OCI-LY3 (cell line): ENCODE measurements around the gene TFPI.
"Not testable (repeated sequence)": the region's sequence is repeated elsewhere in the genome, so short reads cannot be mapped to it uniquely, and the experiment has no call there.

Experiments used
- H2AFZ ChIP-seq: fragments of 200-600, 300-600 bp; shearing (Covaris generic); 2 replicates; pipeline ENCODE4 v1.6.0; 2014; ENCODE audit warnings: antibody characterized with exemption, low read depth, low read length
- H3K27ac ChIP-seq: fragments of 200-600, 300-600 bp; sonication (generic); 2 replicates; pipeline ENCODE4 v1.5.1; 2014; ENCODE audit warnings: mild to moderate bottlenecking, low read length, moderate library complexity, mixed read lengths
- H3K27me3 ChIP-seq: fragments of 200-600, 300-600 bp; sonication (generic); 2 replicates; pipeline ENCODE4 v1.6.1; 2014; ENCODE audit warnings: low read depth, low read length, mixed read lengths
- H3K36me3 ChIP-seq: fragments of 200-600, 300-600 bp; sonication (generic); replicated peaks from 2 replicates; pipeline ENCODE3; 2014; ENCODE audit warnings: low read depth, low read length, mixed read lengths
- H3K4me1 ChIP-seq: fragments of 300-600, 200-600 bp; sonication (generic); 2 replicates; pipeline ENCODE4 v1.6.1; 2014; ENCODE audit warnings: low read length, mixed read lengths
- H3K4me2 ChIP-seq: fragments of 200-600, 300-600 bp; sonication (generic); 2 replicates; pipeline ENCODE4 v1.6.1; 2014; ENCODE audit warnings: low read length, mixed read lengths
- H3K4me3 ChIP-seq: fragments of 300-600, 200-600 bp; sonication (generic); 2 replicates; pipeline ENCODE4 v1.5.1; 2014; ENCODE audit warnings: antibody characterized with exemption, mild to moderate bottlenecking, low read length, moderate library complexity
- H3K79me2 ChIP-seq: fragments of 300-600, 200-600 bp; shearing (Covaris generic); 2 replicates; pipeline ENCODE4 v1.6.1; 2014; ENCODE audit warnings: mild to moderate bottlenecking, low read length, mixed read lengths
- H3K9ac ChIP-seq: fragments of 300-600, 200-600 bp; shearing (Covaris generic); 2 replicates; pipeline ENCODE4 v1.6.0; 2014; ENCODE audit warnings: mild to moderate bottlenecking, low read length, moderate library complexity
- H3K9me3 ChIP-seq: fragments of 200-600, 300-600 bp; shearing (Covaris generic); 2 replicates; pipeline ENCODE4 v1.6.1; 2014; ENCODE audit warnings: low read length, mixed read lengths; ENCODE audit not compliant: insufficient read depth
- H4K20me1 ChIP-seq: fragments of 200-600, 300-600 bp; sonication (generic); 2 replicates; pipeline ENCODE4 v1.6.1; 2016; ENCODE audit warnings: low read length, mixed read lengths; ENCODE audit not compliant: insufficient read depth
- CTCF ChIP-seq: fragments of 200-600, 300-600 bp; sonication (generic); IDR thresholded peaks from 2 replicates; pipeline ENCODE4 v1.5.1; 2014; ENCODE audit warnings: antibody characterized with exemption, low read length, low read depth
- EZH2phosphoT487 ChIP-seq: fragments of 200-600 bp; shearing (Covaris generic); IDR thresholded peaks from 2 replicates; pipeline ENCODE4 v1.6.1; 2018; ENCODE audit warnings: antibody characterized with exemption, mixed run types, low read depth

The TFPI gene

DNA sequence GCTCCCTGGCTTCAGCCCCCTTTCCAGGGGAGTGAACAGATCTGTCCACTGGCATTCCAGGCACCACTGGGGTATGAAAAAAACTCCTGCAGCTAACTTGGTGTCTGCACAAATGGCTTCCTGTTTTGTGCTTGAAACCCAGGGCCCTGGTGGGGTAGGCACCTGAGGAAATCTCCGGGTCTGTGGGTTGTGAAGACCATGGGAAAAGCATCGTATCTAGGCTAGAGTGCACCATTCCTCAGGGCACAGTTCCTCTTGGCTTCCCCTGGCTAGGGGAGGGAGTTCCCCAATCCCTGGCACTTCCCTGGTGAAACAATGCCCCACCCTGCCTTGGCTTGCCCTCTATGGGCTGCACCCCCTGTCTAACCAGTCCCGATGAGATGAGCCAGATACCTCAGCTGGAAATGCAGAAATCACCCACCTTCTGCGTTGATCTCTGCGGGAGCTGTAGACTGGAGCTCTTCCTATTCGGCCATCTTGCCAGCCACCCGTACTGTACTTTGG is 34.1 kb downstream of the TFPI start:
- H2AFZ ChIP-seq, result no peak overlapping the region
- no peaks in the 10 kb centered on the region for H3K9me3 ChIP-seq
- no peaks in the 10 kb centered on the region for H4K20me1 ChIP-seq
- H3K27me3 ChIP-seq, result no peaks in the 10 kb centered on the region
- H3K4me3 ChIP-seq, result no peak overlapping the region
- H3K27ac ChIP-seq, result no peak overlapping the region
- H3K36me3 ChIP-seq, result no peaks in the 10 kb centered on the region
- no peak overlapping the region for H3K9ac ChIP-seq
- H3K79me2 ChIP-seq, result no peaks in the 10 kb centered on the region
- H3K4me1 ChIP-seq, result no peaks in the 10 kb centered on the region
- TF ChIP-seq EZH2phosphoT487 (no peak), CTCF (no peak)
- no peak overlapping the region for H3K4me2 ChIP-seq

DNA sequence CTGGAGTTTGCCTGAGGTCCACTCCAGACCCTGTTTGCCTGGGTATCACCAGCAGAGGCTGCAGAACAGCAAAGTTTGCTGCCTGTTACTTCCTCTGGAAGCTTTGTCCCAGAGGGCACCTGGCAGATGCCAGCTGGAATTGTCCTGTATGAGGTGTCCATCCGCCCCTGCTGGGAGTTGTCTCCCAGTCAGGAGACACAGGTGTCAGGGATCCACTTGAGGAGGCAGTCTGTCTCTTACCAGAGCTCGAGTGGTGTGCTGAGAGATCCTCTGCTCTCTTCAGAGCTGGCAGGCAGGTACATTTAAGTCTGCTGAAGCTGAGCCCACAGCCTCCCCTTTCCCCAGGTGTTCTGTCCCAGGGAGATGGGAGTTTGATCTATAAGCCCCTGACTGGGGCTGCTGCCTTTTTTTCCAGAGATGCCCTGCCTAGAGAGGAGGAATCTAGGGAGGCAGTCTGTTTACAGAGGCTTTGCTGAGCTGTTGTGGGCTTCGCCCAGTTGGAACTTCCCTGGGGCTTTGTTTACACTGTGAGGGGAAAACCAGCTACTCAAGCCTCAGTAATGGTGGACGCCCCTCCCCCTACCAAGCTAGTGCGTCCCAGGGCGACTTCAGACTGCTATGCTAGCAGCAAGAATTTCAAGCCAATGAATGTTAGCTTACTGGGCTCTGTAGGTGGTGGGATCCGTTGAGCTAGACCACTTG is 34.7 kb downstream of the TFPI start:
- H4K20me1 ChIP-seq, result no peaks in the 10 kb centered on the region
- no peak overlapping the region for H3K27ac ChIP-seq
- H2AFZ ChIP-seq, result no peak overlapping the region
- TF ChIP-seq EZH2phosphoT487 (no peak), CTCF (no peak)
- H3K4me2 ChIP-seq, result no peak overlapping the region
- H3K27me3 ChIP-seq, result no peaks in the 10 kb centered on the region
- H3K4me3 ChIP-seq, result no peak overlapping the region
- H3K4me1 ChIP-seq, result no peaks in the 10 kb centered on the region
- no peak overlapping the region for H3K9ac ChIP-seq
- no peaks in the 10 kb centered on the region for H3K9me3 ChIP-seq
- no peaks in the 10 kb centered on the region for H3K79me2 ChIP-seq
- H3K36me3 ChIP-seq, result no peaks in the 10 kb centered on the region

DNA sequence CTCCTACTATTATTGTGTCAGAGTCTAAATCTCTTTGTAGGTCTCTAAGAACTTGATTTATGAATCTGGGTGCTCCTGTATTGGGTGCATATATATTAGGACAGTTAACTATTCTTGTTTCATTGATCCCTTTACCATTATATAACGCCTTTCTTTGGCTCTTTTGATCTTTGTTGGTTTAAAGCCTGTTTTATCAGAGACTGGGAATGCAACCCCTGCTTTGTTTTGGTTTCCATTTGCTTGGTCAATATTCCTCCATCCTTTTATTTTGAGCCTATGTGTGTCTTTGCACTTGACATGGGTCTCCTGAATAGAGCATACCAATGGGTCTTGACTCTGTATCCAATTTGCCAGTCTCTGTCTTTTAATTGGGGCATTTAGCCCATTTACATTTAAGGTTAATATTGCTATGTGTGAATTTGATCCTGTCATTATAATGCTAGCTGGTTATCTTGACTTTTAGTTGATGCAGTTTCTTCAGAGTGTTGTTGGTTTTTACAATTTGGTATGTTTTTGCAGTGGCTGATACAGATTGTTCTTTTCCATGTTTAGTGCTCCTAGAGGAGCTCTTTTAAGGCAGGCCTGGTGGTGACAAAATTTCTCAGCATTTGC is 36.4 kb downstream of the TFPI start:
- H3K4me3 ChIP-seq, H3K27me3 ChIP-seq, H2AFZ ChIP-seq, H3K79me2 ChIP-seq, H3K9me3 ChIP-seq, H3K9ac ChIP-seq, H3K4me1 ChIP-seq, H3K36me3 ChIP-seq, H3K27ac ChIP-seq, H3K4me2 ChIP-seq, H4K20me1 ChIP-seq: not testable (repeated sequence)

GRCh38 chr2:187516630-187517510 is 37.4 kb downstream of the TFPI start:
- H2AFZ ChIP-seq, H3K9ac ChIP-seq, H3K27me3 ChIP-seq, H3K4me2 ChIP-seq, H3K27ac ChIP-seq, H3K36me3 ChIP-seq, H3K9me3 ChIP-seq, H3K4me1 ChIP-seq, H3K79me2 ChIP-seq, H3K4me3 ChIP-seq, H4K20me1 ChIP-seq: not testable (repeated sequence)

GRCh38 chr2:187514930-187515329 is 39.3 kb downstream of the TFPI start:
- Histone ChIP-seq H3K27ac (no peak overlapping the region), H4K20me1 (no peaks in the 10 kb centered on the region), H3K4me3 (no peak overlapping the region), H3K79me2 (no peaks in the 10 kb centered on the region), H3K4me1 (peaks cover 9% of the 10 kb centered on the region), H3K36me3 (no peaks in the 10 kb centered on the region), H2AFZ (no peak overlapping the region), H3K4me2 (no peak overlapping the region), H3K9ac (no peak overlapping the region), H3K27me3 (no peaks in the 10 kb centered on the region), H3K9me3 (no peaks in the 10 kb centered on the region)
- TF ChIP-seq EZH2phosphoT487 (no peak), CTCF (no peak)

DNA sequence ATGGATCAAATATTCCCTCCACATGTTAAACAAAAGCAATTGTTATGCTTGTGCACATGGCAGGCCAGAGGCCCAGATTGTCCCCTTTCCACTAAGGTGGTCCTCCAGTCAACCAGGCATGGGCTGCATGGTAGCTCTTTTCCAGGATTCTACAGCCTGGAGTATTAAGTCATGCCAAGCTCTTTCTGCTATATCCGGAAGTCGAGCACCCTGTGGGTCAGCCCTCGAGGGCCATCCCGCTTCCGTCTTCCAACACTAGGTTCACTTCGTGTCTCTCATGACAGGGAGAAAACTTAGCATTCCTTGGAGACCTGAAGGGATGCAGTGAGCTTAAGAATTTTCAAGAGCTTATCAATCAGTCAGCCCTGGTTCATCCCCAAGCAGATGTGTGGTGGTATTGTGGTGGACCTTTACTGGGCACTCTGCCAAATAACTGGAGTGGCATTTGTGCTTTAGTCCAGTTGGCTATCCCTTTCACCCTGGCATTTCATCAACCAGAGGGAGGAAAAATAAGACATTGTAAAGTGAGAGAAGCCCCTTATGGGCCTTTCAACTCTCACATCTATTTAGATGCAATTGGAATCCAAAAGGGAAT is 39.9 kb downstream of the TFPI start:
- H3K4me2 ChIP-seq, H3K79me2 ChIP-seq, H3K4me3 ChIP-seq, H3K36me3 ChIP-seq, H3K9ac ChIP-seq, H3K9me3 ChIP-seq, H4K20me1 ChIP-seq, H3K27me3 ChIP-seq, H3K27ac ChIP-seq, H2AFZ ChIP-seq: not testable (repeated sequence)
- H3K4me1 ChIP-seq, result peaks cover 11% of the 10 kb centered on the region
